KMS-11 (cell line): Measurements from ENCODE around the gene SLIT1.

Experiments used
- H2AFZ ChIP-seq: fragments of 200-600 bp; sonication (generic); 2 replicates; pipeline ENCODE4 v1.6.1; 2016; ENCODE audit warnings: antibody characterized with exemption, mixed run types, low read depth
- H3K27ac ChIP-seq: fragments of 200-600 bp; sonication (generic); 2 replicates; pipeline ENCODE4 v1.6.1; 2016; ENCODE audit warnings: mild to moderate bottlenecking, mixed run types
- H3K27me3 ChIP-seq: fragments of 200-600 bp; sonication (generic); 2 replicates; pipeline ENCODE4 v1.6.1; 2017; ENCODE audit warnings: mild to moderate bottlenecking, low read depth, mixed run types, moderate library complexity; ENCODE audit not compliant: insufficient read depth
- H3K36me3 ChIP-seq: fragments of 200-600 bp; sonication (generic); 2 replicates; pipeline ENCODE4 v1.6.1; 2017; ENCODE audit warnings: mild to moderate bottlenecking, mixed run types; ENCODE audit not compliant: insufficient read depth
- H3K4me1 ChIP-seq: fragments of 200-600 bp; sonication (generic); 2 replicates; pipeline ENCODE4 v1.6.1; 2016; ENCODE audit warnings: mild to moderate bottlenecking, low read depth, mixed run types; ENCODE audit not compliant: poor library complexity, severe bottlenecking
- H3K4me2 ChIP-seq: fragments of 200-600 bp; sonication (generic); 2 replicates; pipeline ENCODE4 v1.7.0; 2016; ENCODE audit warnings: mild to moderate bottlenecking, mixed run types
- H3K4me3 ChIP-seq: fragments of 200-600 bp; sonication (generic); IDR thresholded peaks from 2 replicates; pipeline ENCODE4 v1.6.1; 2017; ENCODE audit warnings: low read depth, low read length, mixed read lengths; ENCODE audit not compliant: insufficient read depth
- H3K79me2 ChIP-seq: fragments of 200-600 bp; sonication (generic); 2 replicates; pipeline ENCODE4 v1.6.1; 2016; ENCODE audit warnings: low read depth, mixed run types; ENCODE audit not compliant: insufficient read depth
- H3K9ac ChIP-seq: fragments of 200-600 bp; sonication (generic); 2 replicates; pipeline ENCODE4 v1.6.1; 2016; ENCODE audit warnings: mild to moderate bottlenecking, mixed run types
- H4K20me1 ChIP-seq: fragments of 200-600 bp; sonication (generic); 2 replicates; pipeline ENCODE4 v1.6.1; 2016; ENCODE audit warnings: mild to moderate bottlenecking, mixed run types; ENCODE audit not compliant: insufficient read depth
- CTCF ChIP-seq: fragments of 200-600 bp; sonication (generic); conservative IDR thresholded peaks from 2 replicates; pipeline ENCODE4 v1.6.1; 2017; ENCODE audit warnings: low read depth, mild to moderate bottlenecking, antibody characterized with exemption, low read length, moderate library complexity, mixed read lengths

The SLIT1 gene

GRCh38 chr10:97072851-97073665 lies 112.7 kb downstream of the SLIT1 start:
- peak; percentile 91 for TF ChIP-seq CTCF
- H3K27ac ChIP-seq: no peak overlapping the region
- no peak overlapping the region for H3K4me3 ChIP-seq
- no peaks in the 10 kb centered on the region for H3K36me3 ChIP-seq
- no peaks in the 10 kb centered on the region for H3K79me2 ChIP-seq
- no peak overlapping the region for H3K9ac ChIP-seq
- H4K20me1 ChIP-seq: no peaks in the 10 kb centered on the region
- H3K4me2 ChIP-seq: no peak overlapping the region
- H2AFZ ChIP-seq: no peak overlapping the region
- no peaks in the 10 kb centered on the region for H3K4me1 ChIP-seq
- peaks cover 2% of the 10 kb centered on the region; the same call in 1 of the 2 replicates for H3K27me3 ChIP-seq

- Histone ChIP-seq H3K4me2 (no peak overlapping the region), H4K20me1 (no peaks in the 10 kb centered on the region), H3K27me3 (peaks cover 2% of the 10 kb centered on the region; the same call in 1 of the 2 replicates), H3K36me3 (no peaks in the 10 kb centered on the region), H3K4me1 (no peaks in the 10 kb centered on the region), H3K79me2 (no peaks in the 10 kb centered on the region), H2AFZ (no peak overlapping the region), H3K9ac (no peak overlapping the region), H3K27ac (no peak overlapping the region), H3K4me3 (no peak overlapping the region)
- no peak for TF ChIP-seq CTCF
Measured at GRCh38 chr10:97071496-97071895, 114.3 kb downstream of the SLIT1 start.

- Histone ChIP-seq H3K4me1 (no peaks in the 10 kb centered on the region), H3K27ac (no peak overlapping the region), H3K36me3 (no peaks in the 10 kb centered on the region), H3K4me2 (no peak overlapping the region), H3K27me3 (no peaks in the 10 kb centered on the region; the same call in 1 of the 2 replicates), H4K20me1 (no peaks in the 10 kb centered on the region), H2AFZ (no peak overlapping the region), H3K79me2 (no peaks in the 10 kb centered on the region), H3K9ac (no peak overlapping the region), H3K4me3 (no peak overlapping the region)
- TF ChIP-seq CTCF: no peak
Measured at GRCh38 chr10:97069576-97070362, 116.0 kb downstream of the SLIT1 start.

GRCh38 chr10:97069026-97069425 lies 116.7 kb downstream of the SLIT1 start:
- no peak overlapping the region for H3K9ac ChIP-seq
- H3K27ac ChIP-seq: no peak overlapping the region
- no peak overlapping the region for H3K4me2 ChIP-seq
- H3K79me2 ChIP-seq: no peaks in the 10 kb centered on the region
- no peaks in the 10 kb centered on the region for H4K20me1 ChIP-seq
- H3K4me3 ChIP-seq: no peak overlapping the region
- no peaks in the 10 kb centered on the region; the same call in 1 of the 2 replicates for H3K27me3 ChIP-seq
- H2AFZ ChIP-seq: no peak overlapping the region
- no peaks in the 10 kb centered on the region for H3K4me1 ChIP-seq
- no peaks in the 10 kb centered on the region for H3K36me3 ChIP-seq
- no peak for TF ChIP-seq CTCF
